Non-pigmented ciliary epithelial cell (primary cell): Measurements from ENCODE around the gene MOV10.
"Not testable (repeated sequence)": the region's sequence is repeated elsewhere in the genome, so short reads cannot be mapped to it uniquely, and the experiment has no call there.

Experiments used
- DNase-seq: peaks from one replicate; pipeline ENCODE4 v3.0.0-alpha.2; 2010; ENCODE audit warnings: low read depth

MOV10 gene, protein sequence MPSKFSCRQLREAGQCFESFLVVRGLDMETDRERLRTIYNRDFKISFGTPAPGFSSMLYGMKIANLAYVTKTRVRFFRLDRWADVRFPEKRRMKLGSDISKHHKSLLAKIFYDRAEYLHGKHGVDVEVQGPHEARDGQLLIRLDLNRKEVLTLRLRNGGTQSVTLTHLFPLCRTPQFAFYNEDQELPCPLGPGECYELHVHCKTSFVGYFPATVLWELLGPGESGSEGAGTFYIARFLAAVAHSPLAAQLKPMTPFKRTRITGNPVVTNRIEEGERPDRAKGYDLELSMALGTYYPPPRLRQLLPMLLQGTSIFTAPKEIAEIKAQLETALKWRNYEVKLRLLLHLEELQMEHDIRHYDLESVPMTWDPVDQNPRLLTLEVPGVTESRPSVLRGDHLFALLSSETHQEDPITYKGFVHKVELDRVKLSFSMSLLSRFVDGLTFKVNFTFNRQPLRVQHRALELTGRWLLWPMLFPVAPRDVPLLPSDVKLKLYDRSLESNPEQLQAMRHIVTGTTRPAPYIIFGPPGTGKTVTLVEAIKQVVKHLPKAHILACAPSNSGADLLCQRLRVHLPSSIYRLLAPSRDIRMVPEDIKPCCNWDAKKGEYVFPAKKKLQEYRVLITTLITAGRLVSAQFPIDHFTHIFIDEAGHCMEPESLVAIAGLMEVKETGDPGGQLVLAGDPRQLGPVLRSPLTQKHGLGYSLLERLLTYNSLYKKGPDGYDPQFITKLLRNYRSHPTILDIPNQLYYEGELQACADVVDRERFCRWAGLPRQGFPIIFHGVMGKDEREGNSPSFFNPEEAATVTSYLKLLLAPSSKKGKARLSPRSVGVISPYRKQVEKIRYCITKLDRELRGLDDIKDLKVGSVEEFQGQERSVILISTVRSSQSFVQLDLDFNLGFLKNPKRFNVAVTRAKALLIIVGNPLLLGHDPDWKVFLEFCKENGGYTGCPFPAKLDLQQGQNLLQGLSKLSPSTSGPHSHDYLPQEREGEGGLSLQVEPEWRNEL

DNA sequence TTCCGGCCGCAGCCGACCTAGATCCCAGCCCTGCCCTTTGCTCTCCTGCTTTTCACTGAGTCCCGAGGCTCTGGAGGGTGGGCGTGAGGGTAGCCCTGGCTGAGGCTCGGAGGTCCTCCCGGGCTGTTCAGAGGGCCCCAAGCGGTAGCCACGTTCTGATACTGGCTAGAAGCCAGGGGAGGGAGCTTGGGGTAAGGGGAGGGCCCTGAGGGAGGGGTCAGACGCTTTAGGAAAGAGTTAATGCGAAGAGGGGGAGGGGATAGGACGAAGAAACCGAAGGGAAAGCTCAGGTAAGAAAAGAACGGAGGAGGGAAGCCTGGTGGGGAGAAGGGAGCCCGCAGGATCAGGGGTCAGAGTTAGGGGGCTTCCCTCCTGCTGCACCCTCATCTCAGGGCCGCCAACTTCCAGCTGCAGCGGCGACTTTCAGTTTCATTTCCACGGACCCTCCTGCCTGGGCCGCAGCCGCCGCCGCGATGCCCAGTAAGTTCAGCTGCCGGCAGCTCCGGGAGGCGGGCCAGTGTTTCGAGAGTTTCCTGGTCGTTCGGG, at the start of gene MOV10:
TSS of gene MOV10 (plus strand) at position 220 of the 546 bp plus-strand sequence. CDS start at position 474, 254 bp downstream.
- peak; percentile 35 for DNase-seq

DNA sequence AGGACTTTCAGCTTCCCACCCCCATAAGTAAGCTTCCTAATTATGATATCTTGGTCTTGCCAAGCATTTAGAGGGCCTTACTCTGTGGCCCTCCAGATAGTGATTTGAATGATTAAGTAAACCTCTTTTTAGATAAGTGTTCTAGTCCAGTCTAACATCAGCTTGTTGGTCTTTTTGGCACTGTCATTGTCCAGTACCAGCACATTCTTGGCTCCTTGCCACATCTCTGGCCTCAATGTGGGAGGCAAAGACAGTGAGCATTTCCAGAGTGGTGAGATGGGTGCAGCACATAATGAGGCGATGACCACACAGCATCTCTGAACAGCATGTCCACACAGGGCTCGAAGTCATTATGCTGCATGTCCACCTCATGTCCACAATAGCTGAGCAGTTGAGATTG, 48.8 kb upstream of the MOV10 start:
- DNase-seq = no peak

DNA sequence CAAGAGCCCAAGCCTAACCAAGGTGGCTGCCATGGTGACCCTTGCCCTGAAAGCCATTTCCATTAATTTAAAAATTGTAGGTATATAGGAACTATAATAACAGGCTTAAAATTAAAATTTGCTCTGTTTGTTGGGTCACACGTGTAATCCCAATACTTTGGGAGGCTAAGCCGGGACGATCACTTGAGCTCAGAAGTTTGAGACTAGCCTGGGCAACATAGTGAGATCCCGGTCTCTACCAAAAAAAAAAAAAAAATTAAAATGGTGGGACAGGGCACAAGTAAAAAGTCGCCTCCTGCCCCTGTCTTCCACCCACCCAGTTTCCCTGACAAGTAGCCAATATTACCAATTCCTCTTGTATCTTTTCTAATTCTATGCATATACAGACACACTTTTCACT, 48.3 kb upstream of the MOV10 start:
- DNase-seq = no peak

DNA sequence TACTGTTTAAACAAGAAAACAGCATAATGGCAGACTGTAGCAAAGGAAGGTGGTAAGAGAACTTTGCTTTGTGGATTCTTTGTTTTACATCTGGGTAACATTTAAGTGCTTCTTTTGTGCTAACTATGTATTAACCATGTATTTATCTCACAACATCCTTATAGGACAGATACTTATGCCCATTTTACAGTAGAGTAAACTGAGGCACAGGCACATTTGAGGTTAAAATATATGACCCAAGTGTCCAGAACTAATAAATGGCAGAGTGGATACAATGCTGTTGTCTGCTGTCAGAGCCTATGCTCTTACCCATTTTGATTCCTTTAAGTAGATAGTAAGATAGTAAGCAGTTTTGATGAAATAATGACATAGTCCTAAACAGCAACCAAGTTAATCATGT, 47.6 kb upstream of the MOV10 start:
- DNase-seq = no peak

DNA sequence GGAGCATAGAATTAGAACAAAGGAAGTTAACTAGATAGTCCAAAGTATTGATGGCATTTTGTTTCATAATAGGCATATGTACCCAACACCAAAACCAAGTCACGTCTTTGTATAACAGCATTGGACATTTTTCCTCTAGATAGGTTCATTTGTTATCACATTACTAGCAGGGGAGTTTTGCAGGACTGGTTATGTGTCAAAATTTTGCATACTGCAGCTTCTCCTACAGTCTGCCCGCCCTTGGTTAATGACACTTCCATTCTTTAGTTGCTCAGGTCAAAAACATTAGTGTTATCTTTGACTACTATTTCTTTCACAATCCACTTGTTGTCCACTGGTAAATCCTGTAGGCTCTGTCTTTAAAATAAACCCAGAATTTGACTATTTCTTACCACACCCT, 45.9 kb upstream of the MOV10 start:
- DNase-seq = no peak

DNA sequence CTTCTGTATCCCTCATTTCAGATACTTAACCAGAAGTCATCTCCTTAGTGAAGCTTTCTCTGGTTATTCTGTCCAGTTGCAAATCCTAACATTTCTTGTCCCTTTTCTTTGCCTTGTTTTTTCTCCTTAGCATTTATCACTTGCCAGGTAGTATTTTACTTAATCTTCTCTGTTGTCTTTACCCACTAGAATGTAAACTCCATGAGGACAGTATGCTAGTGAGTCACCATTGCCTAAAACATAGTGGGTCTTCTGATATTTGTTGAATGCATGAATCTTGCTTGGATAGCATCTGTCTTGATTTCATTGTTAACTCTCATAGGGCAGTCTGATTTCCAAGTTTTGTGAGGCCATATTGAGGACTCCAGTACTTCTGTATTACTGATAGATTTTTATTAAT, 45.2 kb upstream of the MOV10 start:
- no peak for DNase-seq

DNA sequence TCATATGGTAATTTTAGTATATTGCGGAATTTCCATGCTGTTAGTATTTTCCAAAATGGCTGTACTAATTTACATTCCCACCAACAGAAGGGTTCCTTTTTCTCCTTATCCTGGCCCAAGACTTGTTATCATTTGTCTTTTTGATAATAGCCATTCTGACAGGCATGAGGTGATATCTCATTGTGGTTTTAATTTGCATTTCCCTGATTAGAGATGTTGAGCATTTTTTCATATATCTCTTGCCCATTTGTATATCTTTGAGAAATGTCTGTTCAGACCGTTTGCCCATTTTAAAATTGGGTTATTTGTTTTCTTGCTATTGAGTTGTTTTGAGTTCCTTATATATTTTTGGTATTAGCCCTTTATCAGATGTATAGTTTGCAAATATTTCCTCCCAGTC, 40.8 kb upstream of the MOV10 start:
- no peak for DNase-seq

DNA sequence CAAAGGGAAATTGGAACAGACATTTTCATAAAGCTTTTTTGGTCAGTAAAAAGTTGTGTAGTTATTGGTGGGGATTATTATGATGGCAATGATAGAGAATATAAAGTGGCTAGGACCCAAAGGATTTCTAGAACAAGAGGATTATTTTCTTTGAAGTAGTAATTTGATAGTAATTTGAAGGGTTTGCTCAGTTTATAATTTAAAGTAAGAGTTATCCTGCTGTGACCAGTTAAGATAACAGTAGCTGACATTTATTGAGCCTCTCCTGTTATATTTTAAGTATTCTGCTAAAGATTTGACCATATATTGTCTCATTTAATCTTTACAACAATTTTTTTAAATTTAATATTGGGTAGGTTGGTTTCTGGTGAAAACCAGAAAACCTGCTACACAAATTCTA, 40.1 kb upstream of the MOV10 start:
- no peak for DNase-seq

DNA sequence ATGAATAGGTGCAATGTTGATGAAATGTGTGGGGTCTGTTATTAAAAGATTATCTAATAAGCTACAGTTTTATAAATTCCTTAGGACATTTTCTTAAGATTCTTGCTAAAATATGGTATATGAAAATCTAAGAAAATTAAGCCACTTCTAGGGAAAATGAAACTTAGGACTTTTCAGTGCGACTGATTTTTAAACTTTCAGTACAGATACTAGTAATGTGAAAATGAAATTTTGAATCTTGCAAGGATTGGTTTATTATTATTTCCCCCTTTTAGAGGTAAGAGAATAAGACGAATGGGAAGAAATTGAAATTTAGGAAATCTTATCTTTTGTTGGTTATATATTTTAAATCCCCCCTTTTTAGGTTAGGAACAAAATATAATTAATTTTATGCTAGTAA, 38.4 kb upstream of the MOV10 start:
- no peak for DNase-seq

DNA sequence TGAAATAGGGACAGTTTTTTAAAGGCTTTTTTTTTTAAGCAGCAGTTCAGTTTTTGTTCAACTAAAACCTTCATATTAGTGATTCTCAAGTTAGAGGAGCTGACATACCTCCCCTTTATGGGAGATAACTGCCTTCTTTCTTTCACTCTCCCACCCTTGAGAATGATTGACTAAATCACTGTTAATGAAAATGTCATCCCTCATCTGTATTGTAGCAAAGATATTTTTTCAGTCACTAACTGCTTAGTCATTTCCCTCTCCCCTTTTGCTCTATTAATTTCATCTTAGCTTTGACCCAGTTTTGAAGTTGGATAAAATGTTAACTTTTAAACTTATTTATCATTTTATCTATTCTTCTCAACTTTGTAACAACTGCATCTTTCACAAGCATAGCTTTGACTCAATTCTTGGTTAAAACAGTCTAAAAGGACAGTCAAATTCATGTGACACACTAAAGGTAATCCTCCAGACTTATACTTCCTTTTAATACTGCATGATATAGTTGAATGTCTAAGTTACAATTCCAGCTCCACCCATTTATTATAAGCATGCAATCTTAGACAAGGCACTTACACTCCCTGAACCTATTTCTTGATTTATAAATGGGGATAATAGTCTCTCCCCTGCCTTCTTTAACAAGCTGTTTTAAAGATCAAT, 37.7 kb upstream of the MOV10 start:
- DNase-seq = no peak

DNA sequence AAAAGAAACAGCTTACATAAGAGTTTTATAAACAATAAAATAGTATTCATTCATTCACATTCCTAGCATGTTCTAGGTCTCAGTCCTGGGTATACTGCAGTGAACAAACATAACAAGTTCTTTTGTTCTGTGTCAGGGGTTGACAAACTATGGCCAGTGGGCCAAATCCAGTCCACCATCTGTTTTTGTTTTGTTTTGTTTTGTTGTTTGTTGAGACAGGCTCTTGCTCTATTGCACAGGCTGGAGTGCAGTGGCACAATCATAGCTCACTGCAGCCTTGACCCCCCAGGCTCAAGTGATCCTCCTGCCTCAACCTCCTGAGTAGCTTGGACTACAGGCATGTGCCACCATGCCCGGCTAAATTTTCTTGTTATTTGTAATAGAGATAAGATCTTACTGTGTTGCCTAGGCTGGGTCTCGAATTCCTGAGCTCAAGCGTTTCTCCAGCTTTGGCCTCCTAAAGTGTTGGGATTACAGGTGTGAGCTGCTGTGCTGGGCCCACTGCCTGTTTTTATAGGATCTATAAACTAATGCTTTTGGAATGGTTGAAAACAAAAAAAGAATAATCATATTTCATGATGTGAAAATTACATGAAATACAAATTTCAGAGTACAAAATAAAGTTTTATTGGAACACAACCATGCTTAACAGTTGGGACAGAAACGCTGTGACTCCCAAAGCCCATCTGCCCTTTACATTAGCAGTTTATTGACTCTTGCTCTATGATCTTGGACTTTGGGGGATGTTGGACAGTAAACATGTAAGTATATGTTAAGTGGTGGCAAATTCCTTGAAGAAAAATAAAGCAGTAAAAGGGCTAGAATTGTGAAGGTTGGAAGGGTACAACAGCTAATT, 37.0 kb upstream of the MOV10 start:
- DNase-seq = no peak

DNA sequence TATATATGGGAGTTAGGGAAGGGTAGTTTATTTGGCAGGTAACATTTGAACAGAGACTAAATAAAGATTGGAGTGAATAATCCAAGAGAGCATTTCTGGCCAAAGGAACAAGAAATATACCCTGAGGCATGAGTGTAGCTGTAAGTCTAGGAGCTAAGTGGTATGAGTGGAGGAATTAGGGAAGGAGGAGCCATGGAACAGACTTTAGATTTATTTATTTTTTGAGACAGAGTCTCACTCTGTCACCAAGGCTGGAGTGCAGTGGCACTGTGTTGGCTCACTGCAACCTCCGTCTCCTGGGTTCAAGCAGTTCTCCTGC, 36.4 kb upstream of the MOV10 start:
- no peak for DNase-seq

DNA sequence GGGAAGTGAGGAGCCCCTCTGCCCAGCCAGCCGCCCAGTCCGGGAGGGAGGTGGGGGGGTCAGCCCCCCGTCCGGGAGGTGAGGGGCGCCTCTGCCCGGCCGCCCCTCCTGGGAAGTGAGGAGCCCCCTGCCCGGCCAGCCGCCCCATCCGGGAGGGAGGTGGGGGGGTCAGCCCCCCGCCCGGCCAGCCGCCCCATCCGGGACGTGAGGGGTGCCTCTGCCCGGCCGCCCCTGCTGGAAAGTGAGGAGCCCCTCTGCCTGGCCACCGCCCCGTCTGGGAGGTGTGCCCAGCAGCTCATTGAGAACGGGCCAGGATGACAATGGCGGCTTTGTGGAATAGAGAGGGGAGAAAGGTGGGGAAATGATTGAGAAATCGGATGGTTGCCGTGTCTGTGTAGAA, 34.0 kb upstream of the MOV10 start:
- not testable (repeated sequence) for DNase-seq

DNA sequence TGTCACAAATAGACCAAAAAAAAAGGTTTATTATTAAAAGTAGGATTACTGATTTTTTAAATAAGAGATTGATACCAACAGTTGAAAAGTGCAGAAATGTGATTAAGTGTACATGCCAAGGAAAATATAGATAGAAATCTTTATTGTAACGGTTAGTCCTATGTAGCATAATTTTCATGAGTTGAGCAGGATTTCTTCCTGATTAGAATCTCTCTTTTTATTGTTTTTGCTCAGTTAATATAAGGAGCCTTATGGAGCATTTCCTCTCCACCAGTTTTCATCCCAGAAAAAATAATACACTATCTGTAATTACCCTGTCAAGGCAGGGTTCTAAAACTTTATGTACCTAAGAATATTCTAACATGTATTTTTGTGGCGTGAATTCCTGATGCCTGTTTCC, 31.4 kb upstream of the MOV10 start:
- no peak for DNase-seq

DNA sequence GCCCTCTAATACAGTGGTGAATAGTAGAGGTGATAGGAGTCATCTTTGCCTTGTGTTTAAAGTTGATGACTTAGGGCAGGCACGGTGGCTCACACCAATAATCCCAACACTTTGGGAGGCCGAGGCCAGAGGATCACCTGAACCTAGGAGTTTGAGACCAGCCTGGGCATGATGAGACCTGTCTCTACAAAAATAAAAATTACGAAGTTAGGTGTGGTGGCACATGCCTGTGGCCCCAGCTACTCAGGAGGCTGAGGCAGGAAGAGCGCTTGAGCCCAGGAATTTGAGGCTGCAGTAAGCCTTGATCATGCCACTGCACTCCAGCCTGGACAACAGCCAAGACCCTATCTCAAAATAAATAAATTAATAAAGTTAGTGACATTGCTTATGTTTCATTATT, 28.2 kb upstream of the MOV10 start:
- no peak for DNase-seq

DNA sequence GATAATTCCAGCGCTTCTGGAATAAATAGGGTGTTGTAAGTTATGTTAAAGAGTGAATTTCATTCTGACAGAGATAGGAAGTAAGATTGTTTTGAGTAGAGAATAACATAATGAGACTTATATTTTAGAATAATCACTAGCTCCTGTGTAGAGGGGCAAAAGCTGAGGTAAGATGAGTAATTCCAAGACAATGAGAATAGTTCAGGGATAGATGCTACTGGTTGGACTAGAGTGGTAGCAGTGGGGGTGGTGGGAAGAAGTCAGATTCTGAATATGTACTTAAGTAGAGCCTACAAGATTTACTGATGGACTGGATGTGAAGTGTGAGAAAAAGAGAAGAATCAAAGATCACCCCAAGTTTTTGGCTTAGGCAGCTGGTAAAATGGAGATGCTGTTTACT, 23.3 kb upstream of the MOV10 start:
- DNase-seq = peak; percentile 6

DNA sequence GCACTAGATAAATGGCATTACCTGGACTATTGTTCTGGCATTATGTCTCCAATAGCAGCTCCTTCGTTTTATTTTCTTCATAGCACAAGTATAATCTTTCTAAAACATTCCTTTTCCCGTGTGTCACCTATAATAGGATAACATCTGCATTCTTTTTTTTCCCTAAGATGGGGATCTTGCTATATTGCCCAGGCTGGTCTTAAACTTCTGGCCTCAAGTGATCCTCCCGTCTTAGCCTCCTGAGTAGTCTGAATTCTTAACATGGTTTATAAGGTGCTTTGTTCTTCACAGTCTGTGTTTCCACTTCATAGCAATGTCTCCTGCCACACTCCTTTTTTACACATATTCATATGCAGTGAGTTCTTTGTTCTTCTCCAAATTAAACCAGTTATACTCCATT, 8.6 kb upstream of the MOV10 start:
- no peak for DNase-seq

DNA sequence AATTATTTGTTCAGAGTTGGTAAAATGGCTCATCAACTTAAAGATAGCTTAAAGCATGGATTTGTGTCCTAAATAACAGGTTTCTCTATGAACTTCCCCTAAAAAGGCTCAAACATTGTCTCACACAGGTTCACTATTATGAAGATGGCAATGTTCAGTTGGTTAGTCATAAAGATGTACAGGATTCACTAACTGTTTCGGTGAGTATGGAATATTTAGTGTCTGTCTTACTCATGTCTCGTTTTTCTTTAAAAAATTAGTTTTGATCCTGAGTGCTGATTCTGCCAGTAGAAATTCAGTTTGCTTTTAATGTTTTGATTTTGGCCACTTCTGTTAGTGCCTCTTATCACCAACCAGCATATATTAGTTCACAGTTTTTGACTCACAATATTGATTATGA, 7.5 kb upstream of the MOV10 start:
- no peak for DNase-seq

DNA sequence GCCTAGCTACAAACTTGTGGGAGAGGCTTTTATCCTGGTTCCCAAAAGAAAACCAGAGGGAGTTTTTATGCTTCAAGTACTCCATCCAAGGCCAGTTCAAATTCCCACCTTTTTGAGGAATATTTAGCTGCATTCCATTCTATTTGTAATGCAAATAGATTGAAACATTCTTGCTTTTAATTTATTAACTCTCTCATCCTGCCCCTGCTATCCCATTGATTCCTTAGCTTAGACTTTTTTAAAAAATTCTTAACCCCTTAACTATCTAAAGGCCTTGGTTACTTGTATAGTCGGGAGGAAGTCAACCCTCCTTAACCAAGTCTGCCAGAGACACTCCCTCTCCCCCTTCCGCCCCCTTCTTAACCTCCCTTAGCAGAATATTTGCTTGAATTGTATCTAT, 2.5 kb upstream of the MOV10 start:
- DNase-seq = no peak

DNA sequence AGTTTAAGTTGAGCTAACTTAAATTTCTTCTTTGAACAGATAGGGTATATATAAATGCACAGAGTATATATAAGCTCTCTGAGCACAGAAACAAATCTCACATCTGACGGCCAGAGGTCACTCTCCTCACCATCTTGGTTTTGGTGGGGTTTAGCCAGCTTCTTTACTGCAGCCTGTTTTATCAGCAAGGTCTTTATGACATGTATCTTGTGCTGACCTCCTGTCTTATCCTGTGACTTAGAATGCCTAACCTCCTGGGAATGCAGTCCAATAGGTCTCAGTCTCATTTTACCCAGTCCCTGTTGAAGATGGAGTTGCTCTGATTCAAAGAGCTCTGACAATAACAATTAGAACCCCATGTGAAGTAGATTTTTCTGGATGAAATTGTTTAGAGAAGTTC, 1.6 kb upstream of the MOV10 start:
- no peak for DNase-seq
